K562 (cell line): Measurements from ENCODE around the gene ARHGAP12. TPM values are rescaled to one million over a fixed set of nuclear protein-coding genes. Genes with fewer than 3 reads are reported as not detected.

ENCODE experiments used
- CREBBP ChIP-seq: IDR thresholded peaks from one replicate; pipeline ENCODE4 v1.6.1; 2012; ENCODE audit warnings: low read depth, mild to moderate bottlenecking, control low read depth, inconsistent platforms, low read length
- MECOM ChIP-seq: fragments of 250-450 bp; sonication (Bioruptor Pico); IDR thresholded peaks from 2 replicates; pipeline ENCODE4 v1.8.0; 2022; ENCODE audit warnings: inconsistent platforms
- TAL1 ChIP-seq: fragments of 450-650 bp; IDR thresholded peaks from 2 replicates; pipeline ENCODE4 v1.6.1; 2016; ENCODE audit warnings: mild to moderate bottlenecking
- polyA plus RNA-seq, 8 experiments: library from polyadenylated mRNA; depleted of rRNA in 4 of 8; stranded (reverse) in 5 of 8; unstranded in 3 of 8; fragments of >200 nt; fragmentation: Nextera tagmentation in 2 of 8; fragmentation: Illumina TruSeq in 1 of 8; extraction: Ambion mirVana in 2 of 8; extraction: Trizol in 1 of 8; gene quantifications; 2 replicates each; pipeline versions ENCODE4 v1.2.1 to v1.2.3, GENCODE V29; 2011 to 2014; ENCODE audit warnings: inconsistent platforms in 1 of 8, missing spikeins in 1 of 8
- total RNA-seq, 7 experiments: library from RNA; depleted of rRNA in 6 of 7; stranded (reverse); fragments of >200 nt in 6 of 7; fragmentation: Illumina TruSeq in 2 of 7; extraction: Trizol in 2 of 7; gene quantifications; 2 replicates each; pipeline versions ENCODE4 v1.2.1 to v1.2.3, GENCODE V29; 2011 to 2021; ENCODE audit warnings: low replicate concordance in 1 of 7
- TF ChIP-seq, protein P1 (sequence below), 2 experiments: fragments of 450-650 bp; formaldehyde crosslinking in 1 of 2; IDR thresholded peaks; 2 replicates each; pipeline versions ENCODE4 v1.4.0 to v1.6.1; 2014 to 2020; ENCODE audit warnings: mild to moderate bottlenecking in 2 of 2, borderline replicate concordance in 1 of 2, low read depth in 1 of 2
- TF ChIP-seq, protein P2 (sequence below), 3 experiments: fragments of 200-800 bp in 1 of 3; fragments of 250-450 bp in 1 of 3; fragments of 450-650 bp in 1 of 3; sonication (Bioruptor Pico) in 1 of 3; sonication (Bioruptor generic) in 1 of 3; formaldehyde crosslinking in 1 of 3; IDR thresholded peaks; 2 replicates each; pipeline versions ENCODE4 v1.6.1 to v1.8.0; 2016 to 2022; ENCODE audit warnings: mild to moderate bottlenecking in 2 of 3, missing genetic modification characterization in 2 of 3, missing compliant biosample characterization in 1 of 3, moderate library complexity in 1 of 3
- TF ChIP-seq, protein P3 (sequence below): fragments of 250-450 bp; sonication (Bioruptor Pico); IDR thresholded peaks from 2 replicates; pipeline ENCODE4 v1.4.0; 2020; ENCODE audit warnings: borderline replicate concordance

Gene ARHGAP12
- total and polyA plus RNA-seq, 9 of the 15 experiments (the other 6 are each of a cell fraction or from before 2014, with no cell fraction given) = 4.4 to 18.7 (median 10.1) TPM

DNA sequence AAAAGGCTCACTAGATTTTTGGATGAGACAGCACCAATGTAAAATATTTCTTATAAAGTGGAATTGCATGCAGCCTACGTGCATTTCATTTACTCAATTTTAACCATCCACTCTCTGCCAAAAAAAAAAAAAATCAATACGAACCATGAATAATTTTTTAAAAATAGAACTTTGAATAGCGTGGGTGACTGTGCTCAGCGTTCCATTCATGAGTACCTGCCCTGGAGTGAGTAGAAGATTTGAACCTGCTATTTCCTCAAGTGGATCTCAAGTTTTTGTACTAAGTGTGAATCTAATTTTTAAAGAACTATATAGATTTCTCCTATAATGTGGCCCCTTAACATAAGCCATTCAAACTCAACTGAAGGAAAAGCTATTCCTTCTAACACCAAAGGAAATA, 105.3 kb downstream of the ARHGAP12 start (continued):
- TF ChIP-seq, protein P1, sequence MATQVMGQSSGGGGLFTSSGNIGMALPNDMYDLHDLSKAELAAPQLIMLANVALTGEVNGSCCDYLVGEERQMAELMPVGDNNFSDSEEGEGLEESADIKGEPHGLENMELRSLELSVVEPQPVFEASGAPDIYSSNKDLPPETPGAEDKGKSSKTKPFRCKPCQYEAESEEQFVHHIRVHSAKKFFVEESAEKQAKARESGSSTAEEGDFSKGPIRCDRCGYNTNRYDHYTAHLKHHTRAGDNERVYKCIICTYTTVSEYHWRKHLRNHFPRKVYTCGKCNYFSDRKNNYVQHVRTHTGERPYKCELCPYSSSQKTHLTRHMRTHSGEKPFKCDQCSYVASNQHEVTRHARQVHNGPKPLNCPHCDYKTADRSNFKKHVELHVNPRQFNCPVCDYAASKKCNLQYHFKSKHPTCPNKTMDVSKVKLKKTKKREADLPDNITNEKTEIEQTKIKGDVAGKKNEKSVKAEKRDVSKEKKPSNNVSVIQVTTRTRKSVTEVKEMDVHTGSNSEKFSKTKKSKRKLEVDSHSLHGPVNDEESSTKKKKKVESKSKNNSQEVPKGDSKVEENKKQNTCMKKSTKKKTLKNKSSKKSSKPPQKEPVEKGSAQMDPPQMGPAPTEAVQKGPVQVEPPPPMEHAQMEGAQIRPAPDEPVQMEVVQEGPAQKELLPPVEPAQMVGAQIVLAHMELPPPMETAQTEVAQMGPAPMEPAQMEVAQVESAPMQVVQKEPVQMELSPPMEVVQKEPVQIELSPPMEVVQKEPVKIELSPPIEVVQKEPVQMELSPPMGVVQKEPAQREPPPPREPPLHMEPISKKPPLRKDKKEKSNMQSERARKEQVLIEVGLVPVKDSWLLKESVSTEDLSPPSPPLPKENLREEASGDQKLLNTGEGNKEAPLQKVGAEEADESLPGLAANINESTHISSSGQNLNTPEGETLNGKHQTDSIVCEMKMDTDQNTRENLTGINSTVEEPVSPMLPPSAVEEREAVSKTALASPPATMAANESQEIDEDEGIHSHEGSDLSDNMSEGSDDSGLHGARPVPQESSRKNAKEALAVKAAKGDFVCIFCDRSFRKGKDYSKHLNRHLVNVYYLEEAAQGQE (IDR thresholded peaks at IDR 0.05; ENCODE audit: borderline replicate concordance) = no peak
- TF ChIP-seq, protein P1 (CRISPR knock-in tag; IDR thresholded peaks at IDR 0.05; ENCODE audit: low read depth) = no peak
- TF ChIP-seq TAL1 (no peak), MECOM (no peak), CREBBP (no peak)
- TF ChIP-seq, protein P2, sequence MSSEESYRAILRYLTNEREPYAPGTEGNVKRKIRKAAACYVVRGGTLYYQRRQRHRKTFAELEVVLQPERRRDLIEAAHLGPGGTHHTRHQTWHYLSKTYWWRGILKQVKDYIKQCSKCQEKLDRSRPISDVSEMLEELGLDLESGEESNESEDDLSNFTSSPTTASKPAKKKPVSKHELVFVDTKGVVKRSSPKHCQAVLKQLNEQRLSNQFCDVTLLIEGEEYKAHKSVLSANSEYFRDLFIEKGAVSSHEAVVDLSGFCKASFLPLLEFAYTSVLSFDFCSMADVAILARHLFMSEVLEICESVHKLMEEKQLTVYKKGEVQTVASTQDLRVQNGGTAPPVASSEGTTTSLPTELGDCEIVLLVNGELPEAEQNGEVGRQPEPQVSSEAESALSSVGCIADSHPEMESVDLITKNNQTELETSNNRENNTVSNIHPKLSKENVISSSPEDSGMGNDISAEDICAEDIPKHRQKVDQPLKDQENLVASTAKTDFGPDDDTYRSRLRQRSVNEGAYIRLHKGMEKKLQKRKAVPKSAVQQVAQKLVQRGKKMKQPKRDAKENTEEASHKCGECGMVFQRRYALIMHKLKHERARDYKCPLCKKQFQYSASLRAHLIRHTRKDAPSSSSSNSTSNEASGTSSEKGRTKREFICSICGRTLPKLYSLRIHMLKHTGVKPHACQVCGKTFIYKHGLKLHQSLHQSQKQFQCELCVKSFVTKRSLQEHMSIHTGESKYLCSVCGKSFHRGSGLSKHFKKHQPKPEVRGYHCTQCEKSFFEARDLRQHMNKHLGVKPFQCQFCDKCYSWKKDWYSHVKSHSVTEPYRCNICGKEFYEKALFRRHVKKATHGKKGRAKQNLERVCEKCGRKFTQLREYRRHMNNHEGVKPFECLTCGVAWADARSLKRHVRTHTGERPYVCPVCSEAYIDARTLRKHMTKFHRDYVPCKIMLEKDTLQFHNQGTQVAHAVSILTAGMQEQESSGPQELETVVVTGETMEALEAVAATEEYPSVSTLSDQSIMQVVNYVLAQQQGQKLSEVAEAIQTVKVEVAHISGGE (CRISPR knock-in tag; IDR thresholded peaks at IDR 0.05) = no peak
- TF ChIP-seq, protein P3, sequence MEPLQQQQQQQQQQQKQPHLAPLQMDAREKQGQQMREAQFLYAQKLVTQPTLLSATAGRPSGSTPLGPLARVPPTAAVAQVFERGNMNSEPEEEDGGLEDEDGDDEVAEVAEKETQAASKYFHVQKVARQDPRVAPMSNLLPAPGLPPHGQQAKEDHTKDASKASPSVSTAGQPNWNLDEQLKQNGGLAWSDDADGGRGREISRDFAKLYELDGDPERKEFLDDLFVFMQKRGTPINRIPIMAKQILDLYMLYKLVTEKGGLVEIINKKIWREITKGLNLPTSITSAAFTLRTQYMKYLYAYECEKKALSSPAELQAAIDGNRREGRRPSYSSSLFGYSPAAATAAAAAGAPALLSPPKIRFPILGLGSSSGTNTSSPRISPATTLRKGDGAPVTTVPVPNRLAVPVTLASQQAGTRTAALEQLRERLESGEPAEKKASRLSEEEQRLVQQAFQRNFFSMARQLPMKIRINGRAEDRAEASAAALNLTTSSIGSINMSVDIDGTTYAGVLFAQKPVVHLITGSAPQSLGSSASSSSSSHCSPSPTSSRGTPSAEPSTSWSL = no peak
- TF ChIP-seq, all 486 proteins: peak for 0
